Ovary (tissue), 9 donors: ENCODE measurements around the gene WWC1. TPM values are rescaled to one million over a fixed set of nuclear protein-coding genes. Genes with fewer than 3 reads are reported as not detected.

Experiments used
- DNase-seq, 5 donors: peaks; one replicate each; pipeline ENCODE4 v3.0.0-alpha.2; 2019 to 2020
- H3K27ac ChIP-seq, 2 donors: fragments of 200-600 bp; one replicate each; pipeline versions ENCODE4 v1.5.1 to v1.8.0; 2019 to 2022
- H3K27me3 ChIP-seq: fragments of 200-600 bp; one replicate; pipeline ENCODE4 v1.8.0; 2022
- H3K36me3 ChIP-seq: fragments of 200-600 bp; sonication (generic); one replicate; pipeline ENCODE4 v1.5.1; 2019
- H3K4me1 ChIP-seq: one replicate; pipeline ENCODE4 v1.8.1; 2013; ENCODE audit warnings: mild to moderate bottlenecking, moderate library complexity; ENCODE audit not compliant: insufficient read depth
- H3K4me3 ChIP-seq: fragments of 200-600 bp; sonication (generic); one replicate; pipeline ENCODE4 v1.5.1; 2017
- H3K9me3 ChIP-seq, 2 donors: fragments of 200-600 bp in 1 of 2; sonication (generic) in 1 of 2; one replicate each; pipeline versions ENCODE4 v1.5.1 to v1.8.1; 2013 to 2019; ENCODE audit warnings: mild to moderate bottlenecking in 1 of 2, moderate library complexity in 1 of 2
- EP300 ChIP-seq: sonication (generic); formaldehyde crosslinking; IDR thresholded peaks from one replicate; pipeline ENCODE4 v1.6.1; 2017; ENCODE audit warnings: antibody characterized with exemption
- POLR2A ChIP-seq: fragments of 450-650 bp; IDR thresholded peaks from one replicate; pipeline ENCODE4 v1.6.1; 2017; ENCODE audit warnings: antibody characterized with exemption, mild to moderate bottlenecking, moderate library complexity
- WGBS, 3 donors: extraction: QIAGEN DNeasy Blood & Tissue Kit in 1 of 3; methylation state at CpG; one replicate each; pipeline versions ENCODE4 v1.1.5 to v1.1.7; 2013 to 2017; 5-methylcytosine and 5-hydroxymethylcytosine counted together
- intact Hi-C, 4 donors: fragments of 100-400 bp; cut with DNase I; formaldehyde crosslinking; loops; one replicate each; pipeline versions ENCODE4 v1.11.0 to v1.15.1; 2022 to 2023
- polyA plus RNA-seq, 2 donors: library from polyadenylated mRNA; stranded (reverse); fragments of 200-250 nt in 1 of 2; fragments of 350-450 nt in 1 of 2; fragmentation: Illumina TruSeq in 1 of 2; extraction: RNeasy Lipid Tissue Mini Kit (QIAGEN cat#74804) in 1 of 2; gene quantifications; one replicate each; pipeline ENCODE4 v1.2.3, GENCODE V29; 2013 to 2014
- total RNA-seq, 7 donors: library from RNA; depleted of rRNA in 2 of 7; stranded (reverse); fragments of >200 nt in 2 of 7; fragmentation: NEBNext Ultra II Directional in 3 of 7; extraction: Animal tissue kit (Norgen Biotek cat#: 25700) in 3 of 7; gene quantifications; one replicate each; pipeline versions ENCODE4 v1.1.0 to v1.2.4, GENCODE V29; 2016 to 2023
- TF ChIP-seq, protein P1 (sequence below), 3 donors: fragments of 450-650 bp in 2 of 3; fragments of 200-600 bp in 1 of 3; IDR thresholded peaks; one replicate each; pipeline versions ENCODE4 v1.5.1 to v1.8.0; 2016 to 2022; ENCODE audit warnings: antibody characterized with exemption in 3 of 3, mild to moderate bottlenecking in 1 of 3
- donor health status: DM: no; HTN: no; CAD: no; lungs with moderate emphysema.
- donor health status: DM: no; HTN: no; CAD: no.
- donor health status: Bipolar disorder and iron deficiency.
- donor health status: DM: yes; HTN: yes; CAD: no.
- donor health status: DM: no; HTN: no; CAD: no.
- donor health status: DM: yes; HTN: yes; CAD: no.

The WWC1 gene
- total and polyA plus RNA-seq, 9 donors, result 0.58 to 60.3 (median 5.3) TPM

DNA sequence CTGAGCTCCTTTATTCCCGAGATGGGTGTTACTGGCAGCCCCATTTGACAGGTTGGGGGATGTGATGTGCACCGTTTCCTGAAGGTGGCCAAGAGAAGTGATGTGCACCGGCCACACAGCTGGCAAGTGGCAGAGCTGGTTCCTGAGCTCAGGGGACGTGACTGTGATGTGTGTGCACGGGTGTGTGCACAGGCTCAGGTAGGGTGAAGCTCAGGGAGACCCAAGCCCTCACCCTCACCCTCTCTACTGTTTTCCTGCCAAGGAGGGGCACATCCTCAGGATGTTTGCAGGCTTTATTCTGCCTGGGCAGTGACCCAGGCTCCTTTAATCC lies 56.6 kb downstream of the WWC1 start:
- Histone ChIP-seq H3K4me3 (no peak overlapping the region), H3K27ac (no peak overlapping the region), H3K9me3 (no peaks in the 10 kb centered on the region), H3K4me1 (no peaks in the 10 kb centered on the region), H3K36me3 (no peaks in the 10 kb centered on the region), H3K27me3 (no peaks in the 10 kb centered on the region)
- TF ChIP-seq POLR2A (no peak), EP300 (no peak)
- TF ChIP-seq, protein P1, sequence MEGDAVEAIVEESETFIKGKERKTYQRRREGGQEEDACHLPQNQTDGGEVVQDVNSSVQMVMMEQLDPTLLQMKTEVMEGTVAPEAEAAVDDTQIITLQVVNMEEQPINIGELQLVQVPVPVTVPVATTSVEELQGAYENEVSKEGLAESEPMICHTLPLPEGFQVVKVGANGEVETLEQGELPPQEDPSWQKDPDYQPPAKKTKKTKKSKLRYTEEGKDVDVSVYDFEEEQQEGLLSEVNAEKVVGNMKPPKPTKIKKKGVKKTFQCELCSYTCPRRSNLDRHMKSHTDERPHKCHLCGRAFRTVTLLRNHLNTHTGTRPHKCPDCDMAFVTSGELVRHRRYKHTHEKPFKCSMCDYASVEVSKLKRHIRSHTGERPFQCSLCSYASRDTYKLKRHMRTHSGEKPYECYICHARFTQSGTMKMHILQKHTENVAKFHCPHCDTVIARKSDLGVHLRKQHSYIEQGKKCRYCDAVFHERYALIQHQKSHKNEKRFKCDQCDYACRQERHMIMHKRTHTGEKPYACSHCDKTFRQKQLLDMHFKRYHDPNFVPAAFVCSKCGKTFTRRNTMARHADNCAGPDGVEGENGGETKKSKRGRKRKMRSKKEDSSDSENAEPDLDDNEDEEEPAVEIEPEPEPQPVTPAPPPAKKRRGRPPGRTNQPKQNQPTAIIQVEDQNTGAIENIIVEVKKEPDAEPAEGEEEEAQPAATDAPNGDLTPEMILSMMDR (IDR thresholded peaks at IDR 0.05), result no peak
- intact Hi-C loops, result no loop called here
- WGBS, 3 donors, result 78 to 88% (median 81%) methylated on average over 5 of the region's 5 CpGs
- DNase-seq, result no peak

DNA sequence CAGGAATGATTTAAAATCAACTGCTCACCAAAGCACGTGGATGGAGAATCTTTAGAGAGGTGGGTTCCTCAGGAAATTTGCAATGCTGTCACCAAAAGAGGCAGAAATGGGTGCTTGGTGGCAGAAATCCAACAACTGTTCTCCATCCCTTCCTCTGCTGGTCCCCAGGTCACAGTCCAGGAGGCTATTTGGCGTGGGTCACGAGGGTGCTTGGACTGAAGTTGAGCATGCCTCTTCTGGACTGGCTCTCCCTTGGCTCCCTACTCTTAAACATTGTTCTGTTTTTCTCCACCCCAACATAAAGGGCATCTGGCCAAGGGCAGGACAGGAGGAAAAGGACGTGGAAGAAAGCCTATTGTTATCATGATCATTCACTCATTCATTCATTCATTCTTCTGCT lies 58.9 kb downstream of the WWC1 start:
- TF ChIP-seq EP300 (no peak), POLR2A (no peak)
- TF ChIP-seq, protein P1 (IDR thresholded peaks at IDR 0.05), result no peak
- H3K36me3 ChIP-seq, result no peaks in the 10 kb centered on the region
- WGBS, 3 donors, result 82 to 85% (median 84%) methylated on average over 4 of the region's 4 CpGs
- no peaks in the 10 kb centered on the region for H3K4me1 ChIP-seq
- H3K9me3 ChIP-seq, result no peaks in the 10 kb centered on the region
- H3K4me3 ChIP-seq, result no peak overlapping the region
- H3K27me3 ChIP-seq, result no peaks in the 10 kb centered on the region
- intact Hi-C loops, result no loop called here
- DNase-seq, result no peak
- H3K27ac ChIP-seq, result no peak overlapping the region

DNA sequence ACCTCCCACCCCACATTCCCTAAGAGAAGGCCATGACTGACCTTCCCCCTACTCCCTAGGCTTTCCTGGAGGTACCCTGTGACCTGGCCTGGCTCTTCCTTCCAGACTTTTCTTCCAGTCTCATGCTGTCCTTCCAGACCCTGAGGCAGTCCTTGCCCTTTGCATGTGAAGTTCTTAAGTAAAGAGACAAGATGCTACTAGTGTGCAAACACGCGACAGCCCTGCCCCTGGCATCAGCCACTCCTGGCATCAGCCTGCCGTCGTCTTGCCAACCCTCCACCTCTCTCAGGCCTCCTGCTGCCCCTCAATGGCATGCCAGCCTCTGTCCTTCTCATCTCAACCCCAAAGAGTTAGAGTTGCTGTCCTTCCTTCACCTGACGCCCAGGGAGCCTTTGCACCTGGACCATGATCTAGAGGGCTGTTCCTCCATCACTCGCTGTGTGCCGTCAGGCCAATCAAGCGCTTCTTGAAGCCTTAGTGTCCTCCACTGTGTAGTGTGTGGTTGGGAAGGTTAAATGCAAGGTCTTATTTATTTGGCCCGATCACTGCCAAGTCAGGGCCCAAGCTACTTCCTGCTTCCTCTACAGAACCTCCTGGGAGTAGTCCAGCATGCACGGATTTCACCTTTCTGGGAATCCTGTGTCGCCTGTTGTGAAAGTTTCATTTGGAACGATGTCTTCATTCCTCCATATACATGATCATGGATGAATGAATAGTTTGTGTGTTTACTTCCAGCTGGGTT lies 61.9 kb downstream of the WWC1 start:
- Histone ChIP-seq H3K4me3 (no peak overlapping the region), H3K9me3 (no peaks in the 10 kb centered on the region), H3K27ac (no peak overlapping the region), H3K27me3 (no peaks in the 10 kb centered on the region), H3K36me3 (no peaks in the 10 kb centered on the region), H3K4me1 (no peaks in the 10 kb centered on the region)
- 83 to 87% (median 85%) methylated on average over 12 of the region's 12 CpGs for WGBS, 3 donors
- TF ChIP-seq, protein P1 (IDR thresholded peaks at IDR 0.05), result no peak
- no peak for TF ChIP-seq EP300
- DNase-seq, result no peak
- intact Hi-C loops, result no loop called here

DNA sequence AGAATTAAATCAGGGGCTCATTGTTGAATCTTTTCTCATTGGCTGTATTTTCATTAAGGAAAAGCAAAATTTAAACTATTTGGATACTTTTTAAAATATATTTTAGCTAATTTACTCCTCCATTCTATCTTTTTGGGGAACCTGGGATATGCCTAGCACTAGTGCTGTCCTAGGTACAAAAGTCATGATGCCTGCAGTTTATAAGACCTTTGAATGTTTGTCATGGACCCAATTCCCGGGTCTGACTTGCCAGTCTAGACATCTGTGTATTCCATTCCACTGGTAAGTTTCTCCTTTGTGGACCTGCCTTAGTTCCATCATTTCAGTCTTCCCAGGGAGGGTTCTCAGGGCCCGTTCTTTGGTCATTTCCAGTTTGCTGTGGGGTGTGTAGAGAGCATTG lies 63.0 kb downstream of the WWC1 start:
- H3K36me3 ChIP-seq, result no peaks in the 10 kb centered on the region
- DNase-seq, result no peak
- no peaks in the 10 kb centered on the region for H3K27me3 ChIP-seq
- WGBS, 3 donors, result 89 to 96% (median 91%) methylated on average over 2 of the region's 2 CpGs
- no peak for TF ChIP-seq POLR2A
- TF ChIP-seq, protein P1 (IDR thresholded peaks at IDR 0.05), result no peak
- no peak for TF ChIP-seq EP300
- intact Hi-C loops, result no loop called here
- no peaks in the 10 kb centered on the region for H3K4me1 ChIP-seq
- no peak overlapping the region for H3K4me3 ChIP-seq
- no peak overlapping the region for H3K27ac ChIP-seq
- H3K9me3 ChIP-seq, result no peaks in the 10 kb centered on the region
